22Rv1 (cell line): ENCODE results near the gene KRR1.
"Not testable (repeated sequence)": the region's sequence is repeated elsewhere in the genome, so short reads cannot be mapped to it uniquely, and the experiment has no call there.

Experiments used
- H3K27ac ChIP-seq: fragments of 450-650 bp; 2 replicates; pipeline ENCODE4 v1.5.1; 2017
- CTCF ChIP-seq: fragments of 450-650 bp; IDR thresholded peaks from 2 replicates; pipeline ENCODE4 v1.5.1; 2017; ENCODE audit warnings: mild to moderate bottlenecking
- ZFX ChIP-seq: fragments of 450-650 bp; IDR thresholded peaks from 2 replicates; pipeline ENCODE4 v1.6.1; 2017; ENCODE audit warnings: antibody characterized with exemption, borderline replicate concordance

Gene KRR1

GRCh38 chr12:75477137-75477536 lies 34.3 kb downstream of the KRR1 start:
- H3K27ac ChIP-seq: no peak overlapping the region
- TF ChIP-seq CTCF: no peak
- TF ChIP-seq ZFX: no peak

GRCh38 chr12:75476071-75476470 lies 35.3 kb downstream of the KRR1 start:
- TF ChIP-seq ZFX (no peak), CTCF (no peak)

GRCh38 chr12:75474116-75474515 lies 37.3 kb downstream of the KRR1 start:
- no peak overlapping the region for H3K27ac ChIP-seq
- TF ChIP-seq CTCF (no peak), ZFX (no peak)

More at GRCh38 chr12:75476071-75476470, 35.3 kb downstream of the KRR1 start:
- H3K27ac ChIP-seq: no peak overlapping the region

DNA sequence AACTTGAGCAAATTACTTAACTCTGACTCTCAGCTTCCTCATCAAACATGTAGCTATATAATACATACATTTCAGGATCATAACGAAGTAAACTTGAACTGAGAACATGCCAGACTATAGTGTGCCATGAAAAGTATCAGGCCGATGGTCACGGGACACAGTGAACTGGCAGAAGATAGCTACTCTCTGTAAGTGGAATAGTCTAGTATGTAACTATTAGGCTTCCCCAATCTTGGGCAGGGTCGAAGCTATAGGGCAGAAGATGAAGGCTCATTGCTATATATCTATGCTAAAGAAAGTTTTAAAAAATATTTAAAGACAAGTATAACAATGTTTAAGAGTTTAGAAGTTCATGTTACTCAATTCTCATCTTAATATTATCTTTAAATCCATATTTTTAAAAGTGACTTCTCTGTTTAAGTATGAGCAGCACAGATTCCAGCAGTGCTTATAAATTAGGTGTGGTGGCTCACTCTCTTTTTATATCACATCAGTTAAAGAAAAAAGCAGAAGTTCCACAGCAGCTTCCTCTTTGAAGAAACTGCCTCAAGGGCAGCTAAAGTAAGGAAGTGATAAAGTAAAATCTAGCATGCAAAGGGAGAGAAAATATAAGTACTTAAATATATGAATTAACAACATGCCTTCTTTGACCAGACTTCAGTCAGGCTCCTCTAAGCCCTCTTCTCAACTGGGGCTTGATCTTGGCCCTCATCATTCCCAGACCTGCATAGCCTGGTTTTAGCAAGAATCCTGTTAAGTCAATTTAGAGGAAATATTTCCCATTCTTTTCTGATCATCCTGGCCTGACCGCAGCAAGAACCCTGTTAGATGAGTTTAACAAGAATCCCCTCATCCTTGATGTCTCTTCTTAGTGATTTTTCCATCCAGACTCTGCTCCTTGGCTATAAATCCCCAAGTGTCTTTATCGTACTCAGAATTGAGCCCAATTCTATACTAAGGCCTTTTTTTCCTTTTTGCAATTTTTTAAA lies 39.2 kb downstream of the KRR1 start:
- TF ChIP-seq ZFX: no peak
- no peak for TF ChIP-seq CTCF
- no peak overlapping the region for H3K27ac ChIP-seq

- TF ChIP-seq CTCF (no peak), ZFX (no peak)
- no peak overlapping the region for H3K27ac ChIP-seq
These were observed 51.2 kb downstream of the KRR1 start for GRCh38 chr12:75460204-75460603.

- TF ChIP-seq ZFX (no peak), CTCF (no peak)
- no peak overlapping the region for H3K27ac ChIP-seq
These were observed 51.7 kb downstream of the KRR1 start for GRCh38 chr12:75459755-75460154.

GRCh38 chr12:75457866-75458265 lies 53.5 kb downstream of the KRR1 start:
- not testable (repeated sequence) for H3K27ac ChIP-seq
